GM20431 (cell line): Measurements from ENCODE around the gene C2CD2L.
"Not testable (repeated sequence)": the region's sequence is repeated elsewhere in the genome, so short reads cannot be mapped to it uniquely, and the experiment has no call there.

ENCODE experiments used
- in situ Hi-C: fragments of 300-500 bp; cut with MseI, MboI; formaldehyde crosslinking; loops from one replicate; pipeline ENCODE4 v1.15.0; 2020; ENCODE audit warnings: low sequenced_read_pairs; ENCODE audit not compliant: unreplicated experiment

The C2CD2L gene

DNA sequence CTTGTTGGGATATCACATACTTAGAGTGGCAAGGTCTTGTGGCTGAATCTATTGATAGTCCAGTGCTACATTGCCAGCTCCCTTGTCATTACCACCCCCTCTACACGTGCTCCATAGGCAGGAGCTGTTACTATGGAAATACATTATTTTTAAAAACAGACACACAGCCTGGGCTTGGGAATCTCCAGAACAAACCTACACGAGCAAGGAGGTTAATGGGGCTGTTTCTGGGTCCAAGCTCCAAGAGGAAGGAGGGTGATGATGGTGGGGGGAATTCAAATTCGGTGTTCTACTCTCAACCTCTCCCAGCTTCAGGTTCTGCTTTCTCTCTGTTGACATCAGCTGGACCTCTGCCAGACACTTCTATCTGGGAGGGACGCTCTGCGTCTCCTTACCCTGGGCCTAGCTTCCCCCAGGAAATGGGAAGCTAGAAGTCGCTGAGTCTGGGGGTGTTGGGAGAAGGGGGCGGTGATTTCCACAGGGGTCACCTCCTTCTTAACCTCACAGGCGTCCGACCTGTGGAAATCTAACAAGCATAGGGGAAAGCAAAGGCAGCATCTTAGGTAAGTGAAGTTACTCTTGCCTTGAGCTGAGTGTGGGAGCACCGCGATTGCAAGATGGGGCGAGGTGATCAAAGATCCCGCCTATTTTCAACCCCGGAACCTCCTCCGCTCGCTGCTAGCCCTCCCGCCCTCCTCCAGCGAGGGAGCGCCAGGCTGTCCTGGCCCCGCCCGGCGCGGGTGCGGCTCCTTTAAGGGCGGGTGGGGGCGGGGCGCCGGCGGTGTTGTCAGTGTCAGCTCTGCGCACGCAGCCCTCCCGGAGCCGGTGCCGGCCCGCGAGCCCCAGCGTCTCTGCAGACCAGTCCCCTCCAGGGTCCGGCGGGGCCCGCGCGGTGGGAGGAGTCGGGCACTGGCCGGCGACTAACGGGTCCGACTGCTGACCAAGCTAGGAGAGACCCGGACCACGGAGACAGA, at the start of gene C2CD2L:
C2CD2L (plus strand) TSS at position 781 of the 974 bp plus-strand sequence. CDS start 398 bp downstream, outside the sequence.
- in situ Hi-C loops: no loop called here

DNA sequence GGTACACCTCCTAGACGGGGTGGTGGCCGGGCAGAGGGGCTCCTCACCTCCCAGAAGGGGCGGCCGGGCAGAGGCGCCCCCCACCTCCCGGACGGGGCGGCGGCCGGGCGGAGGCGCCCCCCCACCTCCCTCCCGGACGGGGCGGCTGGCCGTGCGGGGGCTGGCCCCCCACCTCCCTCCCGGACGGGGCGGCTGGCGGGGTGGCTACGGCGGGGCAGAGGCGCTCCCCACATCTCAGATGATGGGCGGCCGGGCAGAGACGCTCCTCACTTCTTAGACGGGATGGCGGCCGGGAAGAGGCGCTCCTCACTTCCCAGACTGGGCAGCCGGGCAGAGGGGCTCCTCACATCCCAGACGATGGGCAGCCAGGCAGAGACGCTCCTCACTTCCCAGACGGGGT, 48.0 kb upstream of the C2CD2L start:
- in situ Hi-C loops: not testable (repeated sequence)

DNA sequence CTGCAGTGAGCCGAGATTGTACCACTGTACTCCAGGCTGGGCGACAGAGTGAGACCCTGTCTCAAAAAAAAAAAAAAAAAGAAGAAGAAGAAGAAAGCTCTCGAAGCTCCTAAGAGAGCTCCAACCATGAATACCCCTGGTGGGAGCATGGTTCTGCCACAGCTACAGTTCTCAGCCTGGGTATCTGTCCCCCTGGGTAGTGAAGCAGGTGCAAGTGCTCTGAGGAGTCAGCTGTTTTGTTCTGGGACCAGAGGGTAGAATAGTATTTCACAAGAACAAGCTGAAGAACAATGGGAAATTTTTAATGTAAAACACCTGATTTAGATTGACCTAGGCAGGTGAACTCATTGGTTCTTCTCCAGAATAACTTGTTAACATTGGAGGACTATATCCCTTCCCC, 45.9 kb upstream of the C2CD2L start:
- in situ Hi-C loops: no loop called here

DNA sequence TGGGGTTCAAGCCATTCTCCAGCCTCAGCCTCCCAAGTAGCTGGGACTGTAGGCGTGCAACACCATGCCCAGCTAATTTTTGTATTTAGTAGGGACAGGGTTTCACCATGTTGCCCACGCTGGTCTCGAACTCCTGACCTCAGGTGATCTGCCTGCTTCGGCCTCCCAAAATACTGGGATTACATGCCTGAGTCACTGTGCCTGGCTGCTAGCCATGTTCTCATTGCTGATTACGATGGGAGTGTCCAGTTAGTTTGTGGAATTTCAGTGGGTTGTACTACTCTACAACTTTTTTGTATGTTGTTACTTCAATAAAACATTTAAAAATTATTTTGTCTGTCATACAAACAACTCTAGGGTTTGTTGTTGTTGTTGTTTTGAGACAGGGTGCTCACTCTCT, 44.4 kb upstream of the C2CD2L start:
- in situ Hi-C loops: no loop called here

DNA sequence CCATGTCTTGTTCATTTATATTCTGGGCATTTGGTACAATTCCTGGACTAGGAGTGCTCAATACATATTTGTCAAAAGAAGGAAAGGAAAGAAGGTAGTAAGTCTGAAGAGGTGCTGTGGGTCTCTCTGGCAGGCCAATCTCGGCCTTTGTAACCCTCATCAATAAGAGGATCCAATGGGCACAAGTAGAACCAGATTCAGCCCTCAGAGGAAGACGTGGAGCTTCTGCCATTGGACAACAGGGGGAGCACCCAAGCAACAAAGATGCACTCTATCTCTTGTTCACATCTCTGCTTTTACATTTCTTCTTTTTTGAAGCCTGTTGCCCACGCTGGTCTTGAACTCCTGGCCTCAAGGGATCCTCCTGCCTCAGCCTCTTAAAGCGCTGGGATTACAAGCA, 41.8 kb upstream of the C2CD2L start:
- in situ Hi-C loops: no loop called here

DNA sequence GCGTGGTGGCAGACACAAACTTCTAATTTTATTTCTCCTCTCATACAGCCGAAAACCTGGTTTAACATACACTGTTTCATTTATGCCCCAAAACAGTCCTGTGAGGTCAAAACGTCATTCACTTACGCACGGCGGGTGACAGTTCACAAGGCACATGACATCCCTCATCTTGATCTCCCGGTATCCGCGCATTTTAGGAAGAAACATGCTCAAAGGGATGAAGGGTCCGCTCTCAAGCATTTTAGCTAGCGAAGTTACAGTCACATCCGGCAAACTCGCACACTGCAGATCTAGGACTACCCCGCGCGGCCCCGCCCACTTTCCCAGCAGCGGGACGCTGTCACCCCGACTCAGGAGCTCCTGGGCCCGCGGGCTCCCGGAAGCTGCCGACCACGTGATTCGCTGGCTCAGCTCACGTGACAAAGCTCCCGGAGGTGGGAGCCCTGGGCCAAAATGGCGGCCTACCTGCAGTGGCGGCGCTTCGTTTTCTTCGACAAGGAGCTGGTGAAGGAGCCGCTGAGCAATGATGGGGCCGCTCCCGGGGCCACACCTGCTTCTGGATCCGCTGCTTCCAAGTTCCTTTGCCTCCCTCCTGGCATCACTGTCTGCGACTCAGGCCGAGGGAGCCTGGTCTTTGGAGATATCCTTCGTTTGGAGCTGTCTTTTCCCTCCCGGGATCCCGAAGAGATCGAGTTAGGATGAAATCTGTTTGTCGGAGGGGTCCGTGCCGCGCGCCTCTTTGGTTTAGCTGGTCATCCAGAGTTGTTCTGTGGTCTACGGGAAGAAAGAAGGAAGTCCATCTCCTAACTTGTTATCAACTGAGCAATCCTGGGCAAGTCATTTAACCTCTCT, 39.5 kb upstream of the C2CD2L start, which contains the start of gene VPS11:
VPS11 (plus strand) TSS at position 448 of the 852 bp plus-strand sequence; CDS start at position 454, 6 bp downstream.
- in situ Hi-C loops: no loop called here

DNA sequence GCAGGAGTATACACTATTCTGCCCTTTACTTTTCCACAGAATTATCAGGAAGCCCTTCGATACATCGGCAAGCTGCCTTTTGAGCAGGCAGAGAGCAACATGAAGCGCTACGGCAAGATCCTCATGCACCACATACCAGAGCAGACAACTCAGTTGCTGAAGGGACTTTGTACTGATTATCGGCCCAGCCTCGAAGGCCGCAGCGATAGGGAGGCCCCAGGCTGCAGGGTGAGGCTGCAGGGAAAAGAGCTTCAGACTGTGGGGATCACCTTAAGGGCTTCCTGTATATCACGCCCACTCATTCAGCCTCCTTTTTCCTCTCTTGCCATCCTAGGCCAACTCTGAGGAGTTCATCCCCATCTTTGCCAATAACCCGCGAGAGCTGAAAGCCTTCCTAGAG, 29.3 kb upstream of the C2CD2L start:
- in situ Hi-C loops: no loop called here

DNA sequence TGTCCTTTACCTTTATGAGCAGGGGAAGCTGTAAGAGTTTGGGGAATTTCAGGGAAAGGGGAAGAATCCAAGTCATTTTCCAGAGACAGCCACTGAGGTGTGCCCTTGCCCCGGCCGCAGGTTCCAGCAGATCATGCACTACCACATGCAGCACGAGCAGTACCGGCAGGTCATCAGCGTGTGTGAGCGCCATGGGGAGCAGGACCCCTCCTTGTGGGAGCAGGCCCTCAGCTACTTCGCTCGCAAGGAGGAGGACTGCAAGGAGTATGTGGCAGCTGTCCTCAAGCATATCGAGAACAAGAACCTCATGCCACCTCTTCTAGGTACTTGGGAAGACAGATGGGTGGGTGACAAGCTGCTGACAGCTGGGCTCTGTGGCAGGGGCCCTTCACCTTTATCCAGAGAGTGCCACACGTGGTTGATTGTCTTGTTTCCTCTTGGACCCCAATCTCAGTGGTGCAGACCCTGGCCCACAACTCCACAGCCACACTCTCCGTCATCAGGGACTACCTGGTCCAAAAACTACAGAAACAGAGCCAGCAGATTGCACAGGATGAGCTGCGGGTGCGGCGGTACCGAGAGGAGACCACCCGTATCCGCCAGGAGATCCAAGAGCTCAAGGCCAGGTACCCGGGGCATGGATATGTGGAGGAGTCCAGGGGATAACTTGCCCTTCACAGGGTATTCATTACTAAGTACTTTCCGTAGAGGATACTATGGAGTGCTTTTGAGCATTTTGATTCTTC, 28.3 kb upstream of the C2CD2L start:
- in situ Hi-C loops: no loop called here

DNA sequence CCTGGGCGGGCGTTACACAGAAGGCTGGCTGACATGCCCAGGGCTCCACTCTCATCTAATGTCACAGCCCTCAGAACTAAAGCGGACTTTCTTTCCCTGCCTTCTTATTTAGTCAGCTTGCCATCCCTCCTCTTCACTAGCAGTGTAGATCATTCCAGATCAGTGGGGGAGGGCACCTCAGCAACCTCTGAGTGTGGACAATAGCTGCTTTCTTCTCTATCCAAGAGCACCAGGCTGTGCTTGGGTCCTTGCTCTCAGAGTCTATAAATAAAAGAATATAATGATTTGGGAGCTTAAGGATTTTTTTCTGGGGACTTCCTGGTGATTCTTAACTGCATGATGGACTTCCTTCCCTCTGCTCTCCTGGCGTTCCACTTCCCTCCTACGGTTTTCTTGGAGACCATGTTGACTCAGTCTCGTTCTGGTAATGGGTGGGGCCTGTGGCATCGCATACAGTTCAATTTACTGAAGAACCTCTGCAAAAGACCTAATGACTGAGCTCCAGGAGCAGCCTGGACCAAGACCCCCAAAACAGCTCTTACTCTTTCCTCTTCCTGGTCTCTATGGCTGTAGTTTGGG, 25.4 kb upstream of the C2CD2L start:
- in situ Hi-C loops: no loop called here

DNA sequence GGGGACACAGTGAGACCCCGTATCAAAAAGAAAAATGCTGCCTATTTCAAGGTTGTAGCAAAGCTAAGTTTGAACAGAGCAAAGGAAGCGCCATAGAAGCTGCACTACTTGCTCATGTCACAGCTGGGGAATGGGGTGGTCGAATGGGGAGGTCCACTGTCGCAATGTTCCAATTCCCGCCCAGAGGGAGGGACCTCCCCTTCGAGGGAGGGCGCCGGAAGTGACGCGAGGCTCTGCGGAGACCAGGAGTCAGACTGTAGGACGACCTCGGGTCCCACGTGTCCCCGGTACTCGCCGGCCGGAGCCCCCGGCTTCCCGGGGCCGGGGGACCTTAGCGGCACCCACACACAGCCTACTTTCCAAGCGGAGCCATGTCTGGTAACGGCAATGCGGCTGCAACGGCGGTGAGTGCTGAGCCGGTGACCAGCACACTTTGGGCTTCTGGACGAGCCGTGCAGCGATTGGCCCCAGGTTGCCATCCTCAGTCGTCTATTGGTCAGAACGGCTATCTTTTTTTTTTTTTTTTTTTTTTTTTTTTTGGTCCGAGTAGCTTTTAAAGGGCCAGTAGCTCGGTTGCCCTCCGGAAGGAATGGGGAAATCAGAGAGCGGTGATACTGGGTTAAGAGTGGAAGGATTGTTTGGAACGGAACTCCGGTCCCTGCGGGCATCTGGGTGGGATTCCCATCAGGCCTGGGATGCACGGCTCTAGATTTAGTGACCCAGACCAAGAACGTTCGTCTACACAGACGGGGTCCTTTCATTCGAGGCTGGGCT, 22.3 kb upstream of the C2CD2L start, which contains the start of gene HMBS:
HMBS (plus strand) TSS at position 219 of the 774 bp plus-strand sequence; CDS start at position 372, 153 bp downstream.
- in situ Hi-C loops: no loop called here

DNA sequence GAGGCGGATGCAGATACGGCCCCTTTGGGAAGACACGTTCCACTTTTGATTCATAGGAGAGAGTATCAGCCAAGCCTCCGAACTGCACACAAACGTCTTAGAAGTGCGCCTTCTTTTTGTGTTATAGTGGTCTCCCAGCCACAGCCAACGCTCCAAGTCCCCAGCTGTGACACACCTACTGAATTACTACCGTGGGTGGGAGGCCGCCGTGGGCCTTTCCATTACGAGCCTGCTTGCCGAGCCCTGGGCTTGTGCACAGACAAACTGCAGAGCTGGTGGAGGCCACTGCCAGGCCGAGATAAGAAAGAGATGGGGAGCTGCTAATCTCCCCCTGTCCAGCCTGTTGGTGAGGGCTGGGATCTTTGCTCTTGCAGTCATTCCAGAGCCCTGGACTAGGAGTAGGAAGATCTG, 21.7 kb upstream of the C2CD2L start:
- in situ Hi-C loops: no loop called here

DNA sequence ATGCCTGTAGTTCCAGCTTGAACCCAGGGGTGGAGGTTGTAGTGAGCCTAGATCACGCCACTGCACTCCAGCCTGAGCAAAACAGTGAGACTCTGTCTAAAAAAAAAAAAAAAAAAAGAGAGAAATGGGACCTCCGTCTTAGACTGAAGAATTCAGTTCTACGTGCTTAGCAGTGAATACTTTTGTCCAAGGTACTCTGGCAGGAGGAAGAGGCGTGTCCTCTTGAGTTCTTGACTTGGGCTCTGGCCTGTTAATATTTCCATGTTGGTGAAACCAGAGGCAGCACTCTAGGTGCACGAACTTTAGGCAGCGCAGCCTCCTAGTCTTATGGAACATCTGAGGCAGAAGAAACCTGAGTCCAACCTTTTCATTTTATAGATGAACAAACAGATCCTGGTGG, 20.0 kb upstream of the C2CD2L start:
- in situ Hi-C loops: no loop called here

DNA sequence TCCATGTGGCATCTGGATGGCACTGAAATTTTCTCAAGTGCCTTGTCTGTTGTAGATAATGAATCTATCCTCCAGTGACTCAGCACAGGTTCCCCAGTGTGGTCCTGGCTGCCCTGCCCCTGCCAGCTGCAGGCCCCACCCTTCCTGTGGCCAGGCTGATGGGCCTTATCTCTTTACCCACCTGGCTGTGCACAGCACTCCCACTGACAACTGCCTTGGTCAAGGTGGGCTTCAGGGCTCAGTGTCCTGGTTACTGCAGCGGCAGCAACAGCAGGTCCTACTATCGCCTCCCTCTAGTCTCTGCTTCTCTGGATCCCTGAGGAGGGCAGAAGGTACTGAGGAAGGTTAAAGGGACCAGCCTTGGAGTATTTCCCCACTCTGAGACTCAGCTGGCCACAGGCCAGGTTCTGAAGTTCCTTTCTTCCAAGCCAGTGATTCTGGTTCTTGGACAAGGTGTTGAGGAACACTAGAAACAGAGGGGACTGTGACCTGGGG, 19.4 kb upstream of the C2CD2L start:
- in situ Hi-C loops: no loop called here

DNA sequence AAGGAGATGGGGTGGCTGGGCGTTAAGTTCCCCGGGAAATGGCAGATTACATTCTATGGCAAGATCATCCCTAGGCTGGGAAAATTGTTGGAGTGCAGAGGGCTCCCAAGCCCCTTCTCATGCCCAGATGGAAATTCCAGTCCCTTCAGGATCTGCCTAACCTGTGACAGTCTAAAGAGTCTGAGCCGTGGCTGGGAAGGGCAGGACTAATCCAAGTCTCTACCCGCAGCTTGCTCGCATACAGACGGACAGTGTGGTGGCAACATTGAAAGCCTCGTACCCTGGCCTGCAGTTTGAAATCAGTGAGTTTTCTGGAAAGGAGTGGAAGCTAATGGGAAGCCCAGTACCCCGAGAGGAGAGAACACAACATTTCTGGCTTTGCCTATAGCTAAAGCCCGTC, 18.7 kb upstream of the C2CD2L start:
- in situ Hi-C loops: no loop called here

DNA sequence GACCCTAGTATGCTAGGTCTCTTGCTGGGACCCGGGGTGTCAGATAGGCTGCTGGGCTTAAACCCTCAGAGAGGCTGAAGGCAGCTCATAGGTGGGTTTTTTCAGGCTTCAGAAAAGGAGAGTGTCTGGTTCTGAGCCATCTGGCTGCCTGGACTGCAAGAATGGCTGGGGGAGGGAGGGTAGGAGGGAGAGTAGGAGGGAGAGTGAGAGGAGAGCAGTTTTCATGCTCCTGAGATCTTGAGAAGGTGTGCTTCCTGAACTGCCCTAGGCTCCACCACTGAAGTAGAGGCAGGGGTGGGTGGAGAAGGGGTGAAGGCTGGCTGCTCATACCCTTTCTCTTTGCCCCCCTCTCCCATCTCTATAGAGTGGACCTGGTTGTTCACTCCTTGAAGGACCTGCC, 17.8 kb upstream of the C2CD2L start:
- in situ Hi-C loops: no loop called here

DNA sequence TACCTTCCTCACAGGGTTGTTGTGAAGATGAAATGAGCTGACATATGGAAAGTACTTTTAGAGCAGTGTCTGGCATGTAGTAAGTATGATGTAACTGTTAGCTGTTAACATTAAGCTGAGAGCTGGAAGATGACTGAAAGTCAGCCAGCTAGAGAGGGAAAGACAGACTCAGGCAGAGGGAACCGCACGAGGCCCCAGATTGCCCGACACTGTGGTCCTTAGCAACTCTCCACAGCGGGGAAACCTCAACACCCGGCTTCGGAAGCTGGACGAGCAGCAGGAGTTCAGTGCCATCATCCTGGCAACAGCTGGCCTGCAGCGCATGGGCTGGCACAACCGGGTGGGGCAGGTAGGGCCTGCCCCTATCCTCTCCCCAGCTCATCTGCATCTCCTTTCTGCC, 16.0 kb upstream of the C2CD2L start:
- in situ Hi-C loops: no loop called here

DNA sequence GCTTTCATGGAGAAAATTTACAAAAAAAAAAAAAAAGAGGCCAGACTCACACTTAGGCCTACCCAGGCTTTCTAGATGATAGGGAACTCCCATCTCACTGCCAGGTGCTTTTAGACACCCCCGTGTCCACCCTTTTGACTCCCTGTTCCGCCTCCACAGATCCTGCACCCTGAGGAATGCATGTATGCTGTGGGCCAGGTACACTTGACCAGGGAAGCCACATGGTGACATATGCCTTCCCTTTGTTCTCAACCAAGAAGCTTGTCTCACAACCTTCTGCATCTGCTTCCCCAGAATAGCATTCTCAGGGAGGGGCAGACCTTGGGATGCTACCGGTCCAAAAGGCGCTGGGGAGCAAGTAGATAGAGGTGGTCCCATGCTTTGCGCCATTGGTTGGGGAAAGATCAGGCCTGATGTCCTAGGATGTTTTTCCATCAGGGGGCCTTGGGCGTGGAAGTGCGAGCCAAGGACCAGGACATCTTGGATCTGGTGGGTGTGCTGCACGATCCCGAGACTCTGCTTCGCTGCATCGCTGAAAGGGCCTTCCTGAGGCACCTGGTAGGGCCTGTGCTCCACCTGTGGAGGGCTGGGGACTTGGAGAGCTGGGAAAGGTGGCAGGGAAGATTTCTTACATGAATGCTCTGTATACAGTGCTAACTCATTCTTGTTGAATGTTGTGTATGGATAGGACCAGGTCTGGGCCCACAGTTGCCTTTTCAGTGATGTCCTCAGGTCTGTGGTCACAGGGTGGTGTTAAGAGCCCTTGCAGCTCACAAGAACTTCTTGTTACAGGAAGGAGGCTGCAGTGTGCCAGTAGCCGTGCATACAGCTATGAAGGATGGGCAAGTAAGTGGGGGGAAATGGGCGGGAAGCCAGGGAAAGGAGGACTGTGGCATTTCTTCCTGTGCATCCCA, 14.9 kb upstream of the C2CD2L start:
- in situ Hi-C loops: no loop called here
